ENCODE measurements around the gene SYT9. TPM values are rescaled to one million over a fixed set of nuclear protein-coding genes. Genes with fewer than 3 reads are reported as not detected.

The SYT9 gene
- total RNA-seq, 1 experiment from 2014 or later: not detected

DNA sequence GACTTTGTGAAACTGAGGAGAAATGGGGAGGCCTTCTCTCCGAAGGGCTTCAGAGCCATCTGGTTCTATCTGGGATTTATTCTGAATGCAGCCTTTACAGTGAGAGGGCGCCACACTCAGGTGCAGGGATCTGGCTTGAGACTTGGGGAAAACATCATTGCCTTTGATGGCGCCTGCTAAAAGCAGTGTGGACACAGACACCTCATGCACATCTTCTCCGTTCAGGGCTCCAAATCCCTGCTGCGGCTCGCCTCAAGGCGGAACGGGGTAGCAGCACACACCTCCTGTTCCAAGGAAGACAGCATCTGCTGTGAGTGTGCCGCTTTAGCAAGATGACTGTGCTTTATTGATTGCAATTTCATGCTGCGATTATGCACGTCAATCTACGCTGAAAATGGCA lies 196.5 kb downstream of the SYT9 start:
- BruUV-seq (replicated peaks): no TSS peak
- TF ChIP-seq, protein P1, sequence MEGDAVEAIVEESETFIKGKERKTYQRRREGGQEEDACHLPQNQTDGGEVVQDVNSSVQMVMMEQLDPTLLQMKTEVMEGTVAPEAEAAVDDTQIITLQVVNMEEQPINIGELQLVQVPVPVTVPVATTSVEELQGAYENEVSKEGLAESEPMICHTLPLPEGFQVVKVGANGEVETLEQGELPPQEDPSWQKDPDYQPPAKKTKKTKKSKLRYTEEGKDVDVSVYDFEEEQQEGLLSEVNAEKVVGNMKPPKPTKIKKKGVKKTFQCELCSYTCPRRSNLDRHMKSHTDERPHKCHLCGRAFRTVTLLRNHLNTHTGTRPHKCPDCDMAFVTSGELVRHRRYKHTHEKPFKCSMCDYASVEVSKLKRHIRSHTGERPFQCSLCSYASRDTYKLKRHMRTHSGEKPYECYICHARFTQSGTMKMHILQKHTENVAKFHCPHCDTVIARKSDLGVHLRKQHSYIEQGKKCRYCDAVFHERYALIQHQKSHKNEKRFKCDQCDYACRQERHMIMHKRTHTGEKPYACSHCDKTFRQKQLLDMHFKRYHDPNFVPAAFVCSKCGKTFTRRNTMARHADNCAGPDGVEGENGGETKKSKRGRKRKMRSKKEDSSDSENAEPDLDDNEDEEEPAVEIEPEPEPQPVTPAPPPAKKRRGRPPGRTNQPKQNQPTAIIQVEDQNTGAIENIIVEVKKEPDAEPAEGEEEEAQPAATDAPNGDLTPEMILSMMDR (conservative IDR thresholded peaks at IDR 0.05): no peak
- TF ChIP-seq EZH2 (IDR thresholded peaks at IDR 0.05; ENCODE audit: low read depth): no peak
- ChIA-PET POLR2A (ENCODE audit: unreplicated experiment) (no interaction called here), CTCF (no interaction called here)
- intact Hi-C loops (cut with micrococcal nuclease; ENCODE audit: unreplicated experiment): no loop called here
- no peak overlapping the region for H3K4me3 ChIP-seq
- H3K4me2 ChIP-seq: no peak overlapping the region
- H3K36me3 ChIP-seq (ENCODE audit: low read depth): no peaks in the 10 kb centered on the region
- DNase-seq: no peak
- H2AFZ ChIP-seq: no peak overlapping the region
- no peaks in the 10 kb centered on the region for H3K4me1 ChIP-seq (replicated peaks; ENCODE audit: insufficient read depth)
- H3K27me3 ChIP-seq (ENCODE audit: insufficient read depth, low read depth): no peaks in the 10 kb centered on the region
- H3K27ac ChIP-seq: no peak overlapping the region
- no peaks in the 10 kb centered on the region for H3K9me2 ChIP-seq (ENCODE audit: insufficient read depth)
- H3K79me2 ChIP-seq (ENCODE audit: low read depth): no peaks in the 10 kb centered on the region
- no peaks in the 10 kb centered on the region for H4K20me1 ChIP-seq (ENCODE audit: insufficient read depth)
- no peaks in the 10 kb centered on the region for H3F3A ChIP-seq (ENCODE audit: insufficient read depth, low read depth)
- no peaks in the 10 kb centered on the region for H3K9me3 ChIP-seq (ENCODE audit: insufficient read depth, low read depth)

DNA sequence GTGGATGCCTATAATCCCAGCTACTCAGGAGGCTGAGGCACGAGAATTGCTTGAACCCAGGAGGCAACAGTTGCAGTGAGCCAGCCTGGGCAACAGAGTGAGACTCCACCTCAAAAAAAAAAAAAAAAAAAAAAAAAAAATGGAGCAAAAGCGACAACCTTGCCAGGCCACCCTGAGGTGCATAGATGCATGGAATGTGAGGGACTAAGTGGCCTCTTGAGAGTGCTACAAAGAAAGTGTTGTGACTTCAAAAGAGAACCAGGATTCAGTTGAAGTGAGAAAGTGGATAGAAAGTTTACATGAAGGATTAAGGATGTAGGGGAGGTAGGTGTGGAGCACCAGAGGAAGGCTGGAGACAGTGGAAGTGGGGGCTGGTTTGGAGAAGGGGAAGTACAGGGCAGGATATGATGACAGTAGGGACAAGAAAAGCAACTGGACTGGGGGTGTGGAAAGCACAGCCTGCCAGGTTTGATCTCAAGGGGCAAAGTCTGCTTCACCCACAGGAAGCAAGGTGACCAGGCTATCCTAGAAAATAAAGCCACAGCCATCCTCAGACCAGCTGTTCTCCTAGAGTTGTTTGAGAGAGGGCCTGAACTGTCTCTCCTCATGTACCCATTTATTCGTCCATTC lies 197.6 kb downstream of the SYT9 start:
- no peaks in the 10 kb centered on the region for H3F3A ChIP-seq (ENCODE audit: insufficient read depth, low read depth)
- CTCF ChIA-PET: no interaction called here
- no TSS peak for BruUV-seq (replicated peaks)
- no peaks in the 10 kb centered on the region for H3K36me3 ChIP-seq (ENCODE audit: low read depth)
- no peak overlapping the region for H3K27ac ChIP-seq
- intact Hi-C loops (cut with micrococcal nuclease; ENCODE audit: unreplicated experiment): no loop called here
- no peak overlapping the region for H3K4me3 ChIP-seq
- H3K79me2 ChIP-seq (ENCODE audit: low read depth): no peaks in the 10 kb centered on the region
- DNase-seq: no peak
- POLR2A ChIA-PET (ENCODE audit: unreplicated experiment): no interaction called here
- no peaks in the 10 kb centered on the region for H3K4me1 ChIP-seq (replicated peaks; ENCODE audit: insufficient read depth)
- no peaks in the 10 kb centered on the region for H3K27me3 ChIP-seq (ENCODE audit: insufficient read depth, low read depth)
- no peaks in the 10 kb centered on the region for H4K20me1 ChIP-seq (ENCODE audit: insufficient read depth)
- no peak overlapping the region for H3K4me2 ChIP-seq
- no peak overlapping the region for H2AFZ ChIP-seq
- no peaks in the 10 kb centered on the region for H3K9me2 ChIP-seq (ENCODE audit: insufficient read depth)
- TF ChIP-seq EZH2 (IDR thresholded peaks at IDR 0.05; ENCODE audit: low read depth): no peak
- TF ChIP-seq, protein P1 (conservative IDR thresholded peaks at IDR 0.05): no peak
- H3K9me3 ChIP-seq (ENCODE audit: insufficient read depth, low read depth): no peaks in the 10 kb centered on the region

DNA sequence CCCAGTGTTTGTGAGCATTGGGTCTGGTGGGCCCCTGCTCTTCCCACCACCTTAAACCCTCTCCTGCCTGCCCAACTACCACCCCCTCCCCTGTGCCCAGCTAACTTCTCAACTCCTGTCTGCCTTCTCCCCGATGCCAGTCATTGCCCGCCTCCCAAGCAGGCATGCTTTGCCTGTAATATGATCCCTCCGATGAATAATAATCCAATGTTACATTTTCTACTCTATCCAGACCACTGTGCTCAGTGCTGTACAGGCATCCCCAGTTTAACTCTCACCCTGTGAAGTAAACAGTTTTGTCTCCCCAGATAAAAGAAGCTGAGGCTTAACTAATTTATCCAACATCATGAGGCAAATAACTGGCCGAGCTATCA lies 198.1 kb downstream of the SYT9 start:
- H3K79me2 ChIP-seq (ENCODE audit: low read depth): no peaks in the 10 kb centered on the region
- no peak for TF ChIP-seq EZH2 (IDR thresholded peaks at IDR 0.05; ENCODE audit: low read depth)
- TF ChIP-seq, protein P1 (conservative IDR thresholded peaks at IDR 0.05): no peak
- H3F3A ChIP-seq (ENCODE audit: insufficient read depth, low read depth): no peaks in the 10 kb centered on the region
- no peak overlapping the region for H3K27ac ChIP-seq
- H3K9me2 ChIP-seq (ENCODE audit: insufficient read depth): no peaks in the 10 kb centered on the region
- H3K36me3 ChIP-seq (ENCODE audit: low read depth): no peaks in the 10 kb centered on the region
- no TSS peak for BruUV-seq (replicated peaks)
- no peak for DNase-seq
- no peaks in the 10 kb centered on the region for H3K27me3 ChIP-seq (ENCODE audit: insufficient read depth, low read depth)
- CTCF ChIA-PET: no interaction called here
- H2AFZ ChIP-seq: no peak overlapping the region
- no peaks in the 10 kb centered on the region for H3K9me3 ChIP-seq (ENCODE audit: insufficient read depth, low read depth)
- POLR2A ChIA-PET (ENCODE audit: unreplicated experiment): no interaction called here
- no peaks in the 10 kb centered on the region for H3K4me1 ChIP-seq (replicated peaks; ENCODE audit: insufficient read depth)
- H3K4me3 ChIP-seq: no peak overlapping the region
- H4K20me1 ChIP-seq (ENCODE audit: insufficient read depth): no peaks in the 10 kb centered on the region
- intact Hi-C loops (cut with micrococcal nuclease; ENCODE audit: unreplicated experiment): no loop called here
- no peak overlapping the region for H3K4me2 ChIP-seq
